Left ventricle myocardium inferior (tissue), 1 donor: ENCODE data around the gene GRIK4. TPM values are rescaled to one million over a fixed set of nuclear protein-coding genes. Genes with fewer than 3 reads are reported as not detected.

Source experiments
- DNase-seq: peaks from one replicate; pipeline ENCODE4 v3.0.0-alpha.2; 2020
- H3K27ac ChIP-seq: fragments of 200-600 bp; replicated peaks from 2 replicates; pipeline ENCODE4 v1.8.0; 2021
- H3K27me3 ChIP-seq: fragments of 200-600 bp; 2 replicates; pipeline ENCODE4 v1.8.0; 2021; ENCODE audit warnings: low read depth
- H3K36me3 ChIP-seq: fragments of 200-600 bp; 2 replicates; pipeline ENCODE4 v1.8.0; 2021
- H3K4me1 ChIP-seq: fragments of 200-600 bp; 2 replicates; pipeline ENCODE4 v1.8.0; 2021
- H3K4me3 ChIP-seq: fragments of 200-600 bp; 2 replicates; pipeline ENCODE4 v1.8.0; 2021; ENCODE audit warnings: mild to moderate bottlenecking, moderate library complexity
- H3K9me3 ChIP-seq: fragments of 200-600 bp; replicated peaks from 2 replicates; pipeline ENCODE4 v1.8.0; 2021
- CTCF ChIP-seq: fragments of 200-600 bp; IDR thresholded peaks from 2 replicates; pipeline ENCODE4 v1.8.0; 2021; ENCODE audit warnings: antibody characterized with exemption, mild to moderate bottlenecking, borderline replicate concordance
- intact Hi-C: fragments of 100-400 bp; cut with micrococcal nuclease; formaldehyde crosslinking; loops from one replicate; pipeline ENCODE4 v1.11.0; 2022
- total RNA-seq: library from RNA; stranded (reverse); fragmentation: NEBNext Ultra II Directional; extraction: Animal tissue kit (Norgen Biotek cat#: 25700); gene quantifications from one replicate; pipeline ENCODE4 v1.2.1, GENCODE V29; 2021
- donor health status: DM: no; HTN: yes; CAD: no; lungs with severe emphysema.

Gene GRIK4
- total RNA-seq, 1 donor from 2014 or later = 0.16 TPM

- H3K4me3 ChIP-seq = no peak overlapping the region
These were observed 453.3 kb downstream of the GRIK4 start for GRCh38 chr11:120964857-120965256.

GRCh38 chr11:120966840-120967239 is 455.3 kb downstream of the GRIK4 start:
- H3K36me3 ChIP-seq = no peaks in the 10 kb centered on the region
- no peak for DNase-seq
- no peak for TF ChIP-seq CTCF

More at GRCh38 chr11:120964857-120965256, 453.3 kb downstream of the GRIK4 start:
- Histone ChIP-seq H3K27ac (no peak overlapping the region), H3K36me3 (no peaks in the 10 kb centered on the region), H3K9me3 (no peaks in the 10 kb centered on the region), H3K27me3 (peaks cover 33% of the 10 kb centered on the region), H3K4me1 (no peaks in the 10 kb centered on the region)
- DNase-seq = no peak
- no peak for TF ChIP-seq CTCF
- intact Hi-C loops = no loop called here

GRCh38 chr11:120969993-120970392 is 458.4 kb downstream of the GRIK4 start:
- no peaks in the 10 kb centered on the region for H3K4me1 ChIP-seq
- no peaks in the 10 kb centered on the region for H3K36me3 ChIP-seq
- TF ChIP-seq CTCF = no peak
- DNase-seq = no peak
- peaks cover 72% of the 10 kb centered on the region for H3K27me3 ChIP-seq
- H3K9me3 ChIP-seq = no peaks in the 10 kb centered on the region
- no peak overlapping the region for H3K27ac ChIP-seq
- intact Hi-C loops = no loop called here
- H3K4me3 ChIP-seq = no peak overlapping the region

More at GRCh38 chr11:120966840-120967239, 455.3 kb downstream of the GRIK4 start:
- Histone ChIP-seq H3K9me3 (no peaks in the 10 kb centered on the region), H3K4me1 (no peaks in the 10 kb centered on the region), H3K4me3 (no peak overlapping the region), H3K27ac (no peak overlapping the region), H3K27me3 (peaks cover 42% of the 10 kb centered on the region)
- intact Hi-C loops = no loop called here

GRCh38 chr11:120971825-120972224 is 460.3 kb downstream of the GRIK4 start:
- Histone ChIP-seq H3K4me3 (no peak overlapping the region), H3K9me3 (no peaks in the 10 kb centered on the region), H3K27ac (no peak overlapping the region), H3K36me3 (no peaks in the 10 kb centered on the region), H3K27me3 (peaks cover 71% of the 10 kb centered on the region), H3K4me1 (no peaks in the 10 kb centered on the region)
- TF ChIP-seq CTCF = no peak
- intact Hi-C loops = no loop called here
- no peak for DNase-seq

GRCh38 chr11:120972621-120973020 is 461.1 kb downstream of the GRIK4 start:
- no peak overlapping the region for H3K4me3 ChIP-seq
- no peak for TF ChIP-seq CTCF
- H3K27me3 ChIP-seq = peaks cover 71% of the 10 kb centered on the region
- H3K9me3 ChIP-seq = no peaks in the 10 kb centered on the region
- DNase-seq = no peak
- H3K36me3 ChIP-seq = no peaks in the 10 kb centered on the region
- no peak overlapping the region for H3K27ac ChIP-seq
- no peaks in the 10 kb centered on the region for H3K4me1 ChIP-seq
- intact Hi-C loops = no loop called here

GRCh38 chr11:120973501-120973900 is 462.0 kb downstream of the GRIK4 start:
- intact Hi-C loops = no loop called here
- H3K4me3 ChIP-seq = no peak overlapping the region
- DNase-seq = no peak
- no peaks in the 10 kb centered on the region for H3K36me3 ChIP-seq
- H3K27me3 ChIP-seq = peaks cover 67% of the 10 kb centered on the region
- H3K27ac ChIP-seq = no peak overlapping the region
- H3K4me1 ChIP-seq = peaks cover under 1% of the 10 kb centered on the region
- no peaks in the 10 kb centered on the region for H3K9me3 ChIP-seq
- no peak for TF ChIP-seq CTCF
